SK-N-DZ (cell line): ENCODE data around the gene DCBLD2.

ENCODE experiments used
- DNase-seq: peaks from one replicate; pipeline ENCODE4 v3.0.0-alpha.2; 2015; ENCODE audit warnings: low spot score

DCBLD2 gene

DNA sequence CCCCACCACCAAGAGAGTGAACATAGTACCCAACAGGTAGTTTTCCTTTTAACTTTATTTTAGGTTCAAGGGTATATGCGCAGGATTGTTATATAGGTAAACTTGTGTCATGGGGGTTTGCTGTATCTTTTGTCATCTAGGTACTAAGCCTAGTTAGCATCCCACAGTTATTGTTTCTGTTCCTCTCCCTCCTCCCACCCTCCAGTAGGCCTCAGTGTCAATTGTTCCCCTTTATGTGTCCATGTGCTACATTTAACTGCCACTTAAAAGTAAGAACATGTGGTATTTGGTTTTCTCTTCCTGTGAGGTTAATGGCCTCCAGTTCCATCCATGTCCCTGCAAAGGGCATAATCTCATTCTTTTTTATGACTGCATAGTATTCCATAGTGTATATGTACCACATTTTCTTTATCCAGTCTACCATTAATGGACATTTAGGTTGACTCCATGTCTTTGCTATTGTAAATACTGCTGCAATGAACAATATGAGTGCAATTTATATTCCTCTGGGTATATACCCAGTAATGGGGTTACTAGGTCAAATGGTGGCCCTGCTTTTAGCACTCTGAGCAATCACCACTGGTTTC is 72.2 kb downstream of the DCBLD2 start:
- no peak for DNase-seq

DNA sequence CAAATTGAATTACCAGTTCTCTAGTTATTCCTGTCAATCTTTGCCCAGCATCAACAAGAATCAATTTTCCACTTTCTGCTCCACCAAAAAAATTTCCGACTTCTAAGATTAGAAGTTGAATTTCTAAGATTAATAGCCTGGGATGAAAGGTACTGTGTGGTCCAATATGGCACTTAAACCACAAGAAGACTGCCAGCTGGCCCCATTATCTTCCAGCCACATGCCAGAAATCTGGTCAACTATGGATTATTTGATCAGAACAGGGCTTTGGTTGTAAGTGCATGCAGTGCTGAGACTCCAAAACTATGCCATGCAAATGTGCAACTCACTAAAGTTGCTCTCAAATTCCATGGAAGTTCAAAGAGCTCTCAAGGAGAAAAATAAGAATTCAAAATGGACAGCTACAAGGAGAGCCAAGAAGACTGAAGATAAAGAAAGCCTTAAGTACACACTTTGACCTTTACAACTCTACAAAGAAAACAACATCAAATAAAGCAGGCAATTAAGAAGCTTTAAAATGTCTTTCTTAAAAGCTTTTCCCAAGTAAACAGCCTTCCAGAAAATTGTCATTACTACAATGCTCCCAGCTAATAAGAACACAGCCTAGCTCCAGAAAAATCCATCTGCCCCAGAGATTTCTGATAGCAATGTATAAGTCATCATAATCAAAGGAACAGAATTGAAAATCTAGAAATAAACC is 74.1 kb downstream of the DCBLD2 start:
- DNase-seq: no peak

DNA sequence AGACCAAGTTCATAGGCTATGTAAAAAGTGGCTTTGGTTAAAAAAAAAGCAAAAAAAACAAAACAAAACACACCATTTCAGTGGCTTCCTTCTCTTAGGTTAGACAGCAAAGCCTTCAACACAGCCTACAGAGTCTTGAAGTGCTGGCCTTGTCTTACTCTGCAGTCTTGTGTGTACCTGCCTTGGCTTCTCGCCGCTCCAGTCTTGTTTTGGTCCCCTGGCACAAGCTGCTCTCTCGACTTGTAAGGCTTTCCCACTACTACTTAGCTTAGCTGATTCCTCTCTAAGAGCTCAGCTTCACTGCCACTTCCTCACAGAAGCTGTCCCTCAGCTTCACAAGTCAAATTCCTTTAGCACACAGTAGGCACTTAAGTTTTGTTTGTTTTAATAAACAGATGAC is 75.4 kb downstream of the DCBLD2 start:
- no peak for DNase-seq

DNA sequence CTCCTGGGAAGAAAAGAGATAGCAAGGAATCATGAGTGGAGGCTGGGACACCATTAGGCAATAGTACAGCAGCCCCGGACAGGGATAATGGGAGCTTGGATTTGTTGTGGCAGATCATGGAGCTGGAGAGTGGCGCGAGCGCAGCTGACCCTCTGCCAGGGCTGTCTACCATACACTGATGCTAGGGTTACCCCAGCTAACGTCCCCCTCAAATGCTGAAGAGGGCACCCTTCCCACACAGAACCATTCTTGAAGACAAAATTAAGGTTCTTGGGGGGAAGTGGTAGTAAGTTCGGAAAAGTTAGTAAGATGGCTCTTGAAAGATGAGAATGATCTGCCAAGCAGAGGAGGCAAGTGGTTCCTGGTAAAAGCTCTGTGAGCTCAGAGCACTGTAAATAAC is 77.2 kb downstream of the DCBLD2 start:
- no peak for DNase-seq

DNA sequence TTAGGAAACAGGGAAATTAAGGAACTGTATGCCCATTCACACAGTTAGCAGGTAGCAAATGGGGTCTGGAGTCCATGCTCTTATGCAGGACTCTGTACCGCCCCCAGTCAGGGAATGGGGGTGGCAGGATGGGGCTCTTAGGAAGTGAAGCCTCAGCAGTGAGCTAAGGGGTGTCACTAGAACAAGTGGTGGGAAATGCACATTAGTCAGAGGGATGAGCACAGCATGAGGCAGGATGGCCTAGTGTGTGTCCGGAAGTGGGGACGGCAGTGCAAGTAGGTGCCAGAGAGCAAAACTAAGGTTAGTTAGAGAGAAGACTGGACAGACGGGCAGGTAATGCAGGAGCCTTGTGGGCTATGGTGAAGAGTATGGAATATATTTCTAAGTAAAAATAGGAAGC is 77.7 kb downstream of the DCBLD2 start:
- no peak for DNase-seq

DNA sequence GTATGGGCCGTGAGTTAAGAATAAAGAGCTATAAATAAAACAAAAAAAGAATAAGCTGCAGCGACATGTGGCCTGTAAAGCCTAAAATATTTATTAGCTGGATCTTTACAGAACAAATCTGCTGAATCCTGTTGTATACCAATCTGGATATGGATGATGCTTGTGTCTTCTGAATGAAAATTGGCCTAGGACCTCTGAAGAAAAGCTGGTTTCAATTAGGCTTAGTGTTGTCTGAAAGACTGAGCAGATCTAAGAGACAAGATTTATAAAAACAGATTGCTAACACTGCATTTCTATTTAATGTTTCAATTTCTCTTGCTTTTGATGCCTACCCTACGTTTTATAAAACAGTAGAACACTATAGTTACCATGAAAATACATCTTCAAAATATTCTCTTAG is 80.4 kb downstream of the DCBLD2 start:
- no peak for DNase-seq

DNA sequence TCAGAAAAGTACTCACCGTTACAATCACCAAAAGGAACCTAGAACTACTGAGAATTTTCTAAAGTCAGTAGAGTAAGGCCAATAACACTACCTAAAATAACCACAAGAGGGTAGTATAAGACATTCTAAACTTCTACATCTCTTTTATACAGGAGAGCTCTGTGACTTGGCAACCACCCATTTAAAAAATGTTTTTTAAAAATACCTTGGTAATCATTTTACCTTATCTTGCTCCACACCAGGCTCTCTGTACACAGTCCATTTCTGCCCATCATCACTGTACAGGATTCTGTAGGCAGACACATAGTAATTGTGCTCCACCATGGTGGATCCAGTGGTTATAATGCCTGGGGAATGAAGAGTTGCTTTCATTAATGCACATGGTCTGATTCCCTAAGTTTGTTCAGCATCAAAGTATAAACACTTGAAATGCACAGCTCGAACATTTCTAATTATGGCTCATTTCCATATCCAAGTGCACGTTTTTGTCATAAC is 83.9 kb downstream of the DCBLD2 start:
- peak; percentile 48 for DNase-seq

DNA sequence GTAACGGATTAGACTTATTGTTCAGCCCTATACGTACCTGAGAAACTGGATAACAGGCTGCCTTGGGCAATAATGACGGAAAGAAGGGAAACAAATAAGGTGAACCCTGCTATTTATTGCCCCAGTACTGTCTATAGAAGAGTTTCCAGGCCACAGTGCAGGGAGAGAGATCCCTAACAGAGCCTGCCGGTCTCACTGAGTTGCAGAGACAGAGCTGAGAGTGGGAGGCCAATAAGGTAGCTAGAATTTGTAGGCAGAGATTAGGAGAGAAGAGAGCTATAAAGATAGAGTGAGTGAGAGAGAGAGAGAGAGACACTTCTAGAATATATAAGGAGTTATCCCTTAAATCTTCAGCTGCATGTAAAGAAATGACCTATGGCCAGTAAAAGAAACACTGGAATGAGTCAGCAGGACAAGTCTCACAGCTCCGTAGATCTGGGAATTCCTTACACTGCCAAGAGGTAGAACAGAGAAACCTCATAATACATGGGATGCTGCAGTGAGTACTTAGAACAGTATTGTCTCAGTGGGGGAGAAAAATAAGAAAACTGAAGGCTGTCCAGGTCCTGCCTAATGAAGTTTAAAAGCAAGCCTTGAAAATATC is 86.6 kb downstream of the DCBLD2 start:
- no peak for DNase-seq

DNA sequence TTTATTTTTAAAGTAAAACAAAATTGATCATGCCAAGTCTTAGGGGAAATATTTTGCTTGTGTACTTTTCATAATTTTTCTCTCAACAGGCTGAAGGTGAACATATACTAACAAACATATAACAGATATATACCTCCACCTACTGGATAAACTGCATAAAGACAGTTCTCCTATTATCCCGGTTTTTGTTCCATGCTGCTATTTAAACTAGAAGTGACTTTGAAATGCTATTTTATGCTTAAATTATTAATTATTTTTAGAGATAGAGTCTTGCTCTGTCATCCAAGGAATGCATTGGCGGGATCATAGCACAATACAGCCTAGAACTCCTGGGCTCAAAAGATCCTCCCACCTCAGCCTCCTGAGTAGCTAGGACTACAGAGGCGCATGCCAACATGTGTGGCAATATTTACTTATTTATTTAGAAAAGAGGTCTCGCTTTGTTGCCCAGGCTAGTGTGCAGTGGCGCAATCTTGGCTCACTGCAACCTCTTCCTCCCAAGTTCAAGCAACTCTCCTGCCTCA is 88.6 kb downstream of the DCBLD2 start:
- DNase-seq: peak; percentile 41

DNA sequence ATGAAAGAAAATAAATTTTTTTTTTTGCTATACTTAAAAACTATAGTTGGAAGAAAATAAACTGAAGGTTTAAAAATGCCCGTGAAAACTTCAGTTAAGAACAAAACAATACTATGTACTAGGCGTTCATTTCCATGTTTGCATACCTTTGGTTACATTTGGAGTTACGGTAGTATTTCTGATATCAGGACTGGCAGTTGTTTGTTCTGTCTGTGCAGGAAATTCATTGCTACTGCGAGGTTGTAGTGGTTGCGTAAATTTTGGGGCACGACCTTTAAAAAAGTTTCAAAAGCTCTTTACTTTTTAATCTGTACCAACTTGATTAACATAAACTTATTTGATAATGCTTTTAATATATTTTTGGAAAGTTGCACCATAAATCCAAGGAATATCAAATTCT is 90.4 kb downstream of the DCBLD2 start:
- DNase-seq: no peak

DNA sequence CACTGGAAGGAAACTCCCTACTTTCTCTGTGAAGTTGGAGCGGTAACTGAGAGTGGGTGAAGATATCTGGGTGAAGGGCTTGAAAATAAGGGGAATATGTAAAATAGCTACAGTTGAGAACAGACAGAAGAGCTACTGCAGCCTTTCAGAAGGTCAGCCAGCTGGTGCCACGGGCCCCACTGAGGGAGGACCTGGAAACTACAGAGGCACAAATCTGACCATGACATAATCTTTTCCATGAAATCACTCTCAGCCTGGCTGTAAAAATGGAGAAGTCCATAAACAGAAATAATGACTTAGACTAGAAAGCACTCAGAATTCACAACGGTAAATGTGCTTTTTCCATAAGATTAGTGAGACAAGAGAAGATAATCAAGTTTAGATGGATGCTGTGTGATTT is 91.9 kb downstream of the DCBLD2 start:
- peak; percentile 18 for DNase-seq

DNA sequence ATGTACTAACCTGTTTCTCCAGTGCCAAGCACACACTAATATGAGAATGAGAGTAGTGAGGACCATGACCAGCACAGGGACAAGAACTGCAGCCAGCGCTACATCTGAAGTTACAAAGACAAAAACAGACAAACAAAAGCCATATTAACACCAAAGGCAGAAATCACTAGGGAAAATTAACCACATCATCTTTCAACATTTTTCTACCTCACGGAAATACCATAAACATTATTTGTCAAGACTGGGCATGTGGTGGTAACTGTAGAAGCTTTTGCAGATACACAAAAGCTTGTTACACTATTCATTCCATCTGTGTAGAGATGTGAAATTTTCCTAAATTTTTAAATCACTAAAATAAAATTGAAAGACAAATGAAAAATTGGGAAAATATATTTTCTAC is 93.4 kb downstream of the DCBLD2 start:
- DNase-seq: no peak

DNA sequence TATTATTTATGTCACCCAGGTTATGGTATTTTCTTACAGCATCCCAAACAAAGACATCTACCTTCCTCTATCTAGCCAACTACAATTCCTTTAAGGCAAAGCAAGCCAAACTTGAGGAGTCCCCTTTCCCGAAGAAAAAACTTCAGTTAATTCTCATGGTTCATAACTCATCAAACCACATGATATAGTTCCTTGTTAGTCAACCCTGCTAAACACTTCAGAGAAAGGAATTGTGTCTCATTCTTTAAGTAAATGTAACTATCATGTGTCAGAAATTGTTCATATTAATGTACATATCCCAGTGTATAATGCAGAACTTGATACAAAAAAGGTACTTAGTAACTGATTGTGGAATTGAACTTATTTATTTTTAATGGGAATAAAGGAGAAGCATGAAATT is 93.9 kb downstream of the DCBLD2 start:
- no peak for DNase-seq

DNA sequence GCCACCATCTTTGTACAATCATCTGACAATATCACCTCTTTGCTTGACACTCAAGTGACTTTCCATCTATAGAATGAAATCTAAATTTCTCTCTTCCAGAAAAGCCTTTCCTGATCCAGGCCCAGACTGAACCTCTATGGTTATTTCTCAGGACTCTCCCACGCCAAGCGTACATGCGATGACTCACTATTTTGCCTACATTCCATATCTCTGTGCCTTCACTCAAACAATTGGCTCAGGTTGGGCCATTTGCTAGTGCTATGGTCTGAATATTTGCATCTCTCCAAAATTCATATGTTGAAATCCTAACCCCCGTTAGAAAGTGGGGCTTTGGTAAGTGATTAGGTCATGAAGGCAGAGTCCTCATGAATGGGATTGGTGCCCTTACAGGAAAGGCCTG is 94.5 kb downstream of the DCBLD2 start:
- no peak for DNase-seq

DNA sequence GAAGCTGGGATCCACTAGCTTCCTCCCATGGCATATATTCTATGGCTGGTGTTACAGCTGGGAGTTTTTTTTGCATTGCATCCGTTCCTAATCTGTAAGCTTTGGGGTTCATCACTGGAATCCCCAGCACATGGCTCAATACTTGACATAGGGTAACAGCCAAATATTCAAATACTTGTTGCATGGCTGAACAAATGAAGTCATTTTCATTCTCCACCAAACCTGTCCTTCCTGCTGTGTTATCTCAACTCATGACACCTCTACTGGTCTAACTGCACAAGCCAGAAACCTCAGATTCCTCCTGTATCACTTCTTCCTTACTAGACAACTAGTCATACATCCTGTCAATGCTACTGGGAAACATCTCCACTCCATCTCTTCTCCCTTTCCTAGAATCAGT is 95.0 kb downstream of the DCBLD2 start:
- no peak for DNase-seq

DNA sequence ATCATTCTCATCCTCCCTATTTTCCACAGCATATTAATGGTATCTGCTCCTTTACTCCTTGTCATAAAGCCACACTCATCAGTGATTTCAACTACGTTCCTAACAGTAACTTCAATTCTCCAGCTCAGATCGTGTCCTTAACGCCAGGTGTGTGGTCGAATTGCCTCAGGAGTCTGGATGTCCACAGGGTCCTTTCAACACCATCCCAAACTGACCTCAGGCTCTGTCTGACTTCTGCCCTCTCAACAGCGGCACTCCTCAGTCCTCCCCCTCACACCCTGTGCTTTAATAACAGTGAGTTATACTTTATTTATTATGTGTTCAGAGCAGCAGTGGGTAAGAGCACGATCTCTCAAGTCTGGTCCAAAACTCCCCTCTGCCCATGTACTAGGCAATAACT is 95.9 kb downstream of the DCBLD2 start:
- no peak for DNase-seq

DNA sequence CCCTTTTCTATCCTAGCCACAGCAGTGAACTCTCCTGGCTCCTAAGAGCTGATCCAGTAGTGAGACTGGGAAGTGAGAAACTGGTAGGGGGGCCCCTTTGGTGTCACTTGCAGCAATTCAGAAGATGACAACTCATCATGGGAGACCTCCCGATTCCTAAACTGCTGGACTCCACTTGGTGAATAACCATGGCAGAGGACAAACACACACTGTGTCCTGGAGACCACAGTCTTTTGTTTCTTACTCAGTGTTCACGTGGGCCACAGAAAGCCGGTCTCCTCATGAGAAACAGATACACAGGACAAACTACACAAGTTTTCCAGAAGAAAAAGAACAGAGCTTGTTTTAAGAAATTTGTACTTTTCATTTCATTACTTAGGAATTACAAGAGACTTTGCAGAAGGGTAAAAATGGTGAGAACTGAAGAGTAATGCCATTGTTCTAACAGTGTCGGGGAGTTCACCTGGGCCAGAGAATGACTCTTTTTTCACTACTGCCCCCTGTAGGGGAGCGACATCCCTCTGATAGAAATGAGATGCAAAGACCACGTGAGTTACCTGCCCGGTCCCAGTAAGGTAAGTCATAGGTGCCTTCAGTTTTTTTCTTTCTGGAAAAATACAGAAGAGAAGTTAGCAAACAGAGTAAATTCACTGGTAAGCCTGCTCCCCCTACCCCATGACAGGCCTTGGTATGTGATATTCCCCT is 100.3 kb downstream of the DCBLD2 start:
- no peak for DNase-seq

DNA sequence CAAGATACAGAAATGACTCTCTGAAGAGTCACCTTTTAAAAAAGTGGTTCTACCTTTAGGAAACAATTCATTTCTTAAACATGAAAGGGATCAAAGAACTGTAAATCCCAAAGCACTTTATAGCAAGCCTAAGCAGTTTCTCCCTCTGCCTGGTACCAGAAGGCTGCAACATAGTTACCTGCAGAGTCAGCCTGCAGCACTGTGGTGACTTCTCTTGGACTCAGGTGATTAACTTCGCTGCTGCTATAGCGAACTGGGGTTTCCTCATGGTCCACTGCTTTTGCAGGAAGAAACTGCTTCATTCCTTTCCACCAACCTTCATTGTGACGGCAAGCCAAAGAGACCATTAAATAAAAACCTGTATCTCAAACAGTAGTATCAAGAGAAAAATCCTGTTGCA is 101.1 kb downstream of the DCBLD2 start:
- DNase-seq: no peak

DNA sequence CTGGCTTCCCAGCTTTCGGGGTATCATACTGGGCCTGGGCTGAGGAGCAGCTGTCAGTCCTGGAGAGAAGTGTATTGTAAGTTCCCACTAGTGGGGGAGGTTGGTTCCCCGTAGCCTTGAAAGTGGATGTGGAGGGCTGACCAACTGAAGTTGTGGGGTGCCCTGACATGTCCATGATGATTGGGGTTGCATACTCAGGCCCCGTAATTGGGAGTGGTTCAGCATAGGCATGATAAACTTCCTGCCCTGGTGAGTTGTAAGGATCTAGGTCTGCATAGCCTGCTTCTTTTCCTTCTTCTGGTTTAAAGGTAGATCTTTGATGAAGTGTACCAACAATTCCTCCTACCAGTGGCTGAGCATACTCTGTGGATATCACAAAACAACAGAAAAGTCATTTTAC is 102.0 kb downstream of the DCBLD2 start:
- no peak for DNase-seq

DNA sequence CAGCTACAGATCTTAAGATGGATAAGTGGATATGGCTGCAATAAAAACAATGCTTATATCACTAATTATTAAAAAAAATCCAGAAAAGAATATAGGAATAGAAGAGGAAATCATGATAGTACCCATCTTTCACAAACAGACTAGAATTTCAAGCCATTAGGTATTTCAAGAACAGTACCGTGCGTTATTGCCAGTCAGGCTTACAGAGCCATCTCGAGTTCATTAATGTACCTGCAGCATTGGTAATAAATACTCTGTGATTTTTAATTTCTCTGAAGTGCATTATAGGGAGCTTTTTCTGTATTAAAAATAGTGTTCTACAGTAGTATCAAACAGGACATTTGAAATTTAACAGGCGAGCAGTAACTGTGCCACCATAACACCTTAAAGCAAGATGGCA is 102.7 kb downstream of the DCBLD2 start:
- DNase-seq: no peak

DNA sequence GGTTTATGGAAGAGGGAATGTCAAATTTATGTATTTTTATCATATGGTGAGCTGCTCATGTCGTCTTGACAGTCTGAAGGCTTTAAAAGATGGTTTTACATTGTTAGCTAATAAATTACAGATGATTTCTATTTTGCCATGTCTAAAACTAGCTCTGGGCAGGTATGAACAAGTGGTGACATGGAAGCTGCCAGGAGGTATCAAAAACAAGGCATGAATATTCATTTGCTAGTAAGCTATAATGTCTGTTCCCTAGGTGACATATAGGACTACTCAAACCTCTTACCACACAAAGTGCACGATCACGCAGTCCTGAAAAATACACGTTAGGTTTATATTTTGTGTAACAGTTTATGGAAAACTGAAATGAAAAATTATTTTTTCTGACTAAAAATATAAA is 103.6 kb downstream of the DCBLD2 start:
- DNase-seq: no peak

DNA sequence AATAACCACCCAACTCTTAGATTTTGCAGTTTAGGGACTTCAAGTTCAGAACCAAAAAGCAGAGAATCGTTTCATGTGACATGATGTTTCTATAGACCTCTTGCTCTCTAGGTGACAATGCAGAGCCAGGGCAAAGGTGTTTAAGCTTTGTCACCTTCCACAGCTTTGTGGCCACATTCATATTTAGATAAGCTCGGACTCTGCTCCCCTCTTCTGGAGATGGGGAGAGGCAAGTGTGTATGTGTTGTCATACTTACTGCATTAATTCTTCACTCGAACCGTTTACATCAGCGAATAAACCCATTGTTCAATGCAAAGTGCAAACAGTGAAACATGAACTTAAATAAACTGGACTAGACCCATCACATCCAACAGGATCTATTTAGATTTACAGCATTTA is 105.2 kb downstream of the DCBLD2 start:
- no peak for DNase-seq
